Breast epithelium (tissue), 3 donors: ENCODE results near the gene DSG2.

ENCODE experiments used
- POLR2A ChIP-seq: fragments of 450-650 bp; IDR thresholded peaks from one replicate; pipeline ENCODE4 v1.6.1; 2016; ENCODE audit warnings: antibody characterized with exemption, mild to moderate bottlenecking, moderate library complexity
- POLR2AphosphoS5 ChIP-seq, 3 donors: sonication (generic); formaldehyde crosslinking; IDR thresholded peaks; one replicate each; pipeline ENCODE4 v1.6.1; 2017; ENCODE audit warnings: antibody characterized with exemption in 3 of 3
- TF ChIP-seq, protein P1 (sequence below), 3 donors: fragments of 450-650 bp; IDR thresholded peaks; one replicate each; pipeline ENCODE4 v1.5.1; 2016 to 2017; ENCODE audit warnings: antibody characterized with exemption in 3 of 3, mild to moderate bottlenecking in 3 of 3, moderate library complexity in 3 of 3

DNA sequence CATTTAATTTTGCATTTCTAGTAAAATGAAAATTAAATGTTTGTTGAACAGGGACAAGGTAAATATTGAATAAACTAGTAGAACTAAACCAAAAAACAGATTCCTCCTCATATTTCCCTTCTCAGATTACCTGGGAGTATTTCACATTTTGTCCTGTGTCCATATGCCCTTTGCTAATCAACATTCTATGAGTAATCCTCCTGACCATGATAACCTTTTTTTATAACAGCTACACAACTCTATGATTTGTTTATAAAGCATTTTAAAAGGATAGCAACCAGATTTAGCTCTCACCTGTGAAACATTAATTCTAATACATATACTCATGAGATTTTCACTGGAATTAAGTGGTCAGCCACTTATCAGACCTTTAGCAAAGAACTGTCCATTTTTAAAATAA lies 7.1 kb upstream of the DSG2 start:
- TF ChIP-seq, protein P1, sequence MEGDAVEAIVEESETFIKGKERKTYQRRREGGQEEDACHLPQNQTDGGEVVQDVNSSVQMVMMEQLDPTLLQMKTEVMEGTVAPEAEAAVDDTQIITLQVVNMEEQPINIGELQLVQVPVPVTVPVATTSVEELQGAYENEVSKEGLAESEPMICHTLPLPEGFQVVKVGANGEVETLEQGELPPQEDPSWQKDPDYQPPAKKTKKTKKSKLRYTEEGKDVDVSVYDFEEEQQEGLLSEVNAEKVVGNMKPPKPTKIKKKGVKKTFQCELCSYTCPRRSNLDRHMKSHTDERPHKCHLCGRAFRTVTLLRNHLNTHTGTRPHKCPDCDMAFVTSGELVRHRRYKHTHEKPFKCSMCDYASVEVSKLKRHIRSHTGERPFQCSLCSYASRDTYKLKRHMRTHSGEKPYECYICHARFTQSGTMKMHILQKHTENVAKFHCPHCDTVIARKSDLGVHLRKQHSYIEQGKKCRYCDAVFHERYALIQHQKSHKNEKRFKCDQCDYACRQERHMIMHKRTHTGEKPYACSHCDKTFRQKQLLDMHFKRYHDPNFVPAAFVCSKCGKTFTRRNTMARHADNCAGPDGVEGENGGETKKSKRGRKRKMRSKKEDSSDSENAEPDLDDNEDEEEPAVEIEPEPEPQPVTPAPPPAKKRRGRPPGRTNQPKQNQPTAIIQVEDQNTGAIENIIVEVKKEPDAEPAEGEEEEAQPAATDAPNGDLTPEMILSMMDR (IDR thresholded peaks at IDR 0.05) = no peak
- no peak for TF ChIP-seq POLR2A
- TF ChIP-seq POLR2AphosphoS5 (IDR thresholded peaks at IDR 0.05) = no peak
